SKM-1 treated with dmso at 0.1 percent for 144 hours (cell line): Measurements from ENCODE around the gene RBBP8NL.
A peak's percentile ranks its signal among the peaks of the same experiment; 100 is the strongest.

Source experiments
- DNase-seq: peaks from one replicate; lab custom pipeline; 2025; ENCODE audit not compliant: unreplicated experiment; lab: John Stamatoyannopoulos, UW

Gene RBBP8NL

GRCh38 chr20:62462976-62463592 lies 35.7 kb upstream of the RBBP8NL start:
- DNase-seq, result no peak

- no peak for DNase-seq
Measured at GRCh38 chr20:62461834-62462233, 34.5 kb upstream of the RBBP8NL start.

- no peak for DNase-seq
Measured at GRCh38 chr20:62461157-62461556, 33.8 kb upstream of the RBBP8NL start.

- no peak for DNase-seq
Measured at GRCh38 chr20:62460678-62461077, 33.3 kb upstream of the RBBP8NL start.

- no peak for DNase-seq
Measured at GRCh38 chr20:62459488-62459887, 32.1 kb upstream of the RBBP8NL start.

- no peak for DNase-seq
Measured at GRCh38 chr20:62458275-62459251, 31.2 kb upstream of the RBBP8NL start.

GRCh38 chr20:62457831-62458230 lies 30.5 kb upstream of the RBBP8NL start:
- no peak for DNase-seq

- no peak for DNase-seq
Measured at GRCh38 chr20:62457098-62457497, 29.8 kb upstream of the RBBP8NL start.

GRCh38 chr20:62455929-62456328 lies 28.6 kb upstream of the RBBP8NL start:
- no peak for DNase-seq

- no peak for DNase-seq
Measured at GRCh38 chr20:62454904-62455636, 27.7 kb upstream of the RBBP8NL start.

GRCh38 chr20:62453186-62453808 lies 26.0 kb upstream of the RBBP8NL start:
- DNase-seq, result no peak

- no peak for DNase-seq
Measured at GRCh38 chr20:62452475-62453095, 25.2 kb upstream of the RBBP8NL start.

GRCh38 chr20:62451970-62452369 lies 24.6 kb upstream of the RBBP8NL start:
- no peak for DNase-seq

- no peak for DNase-seq
Measured at GRCh38 chr20:62451156-62451767, 23.9 kb upstream of the RBBP8NL start.

GRCh38 chr20:62449951-62450691 lies 22.8 kb upstream of the RBBP8NL start:
- no peak for DNase-seq

- no peak for DNase-seq
Measured at GRCh38 chr20:62448788-62449187, 21.4 kb upstream of the RBBP8NL start.

- DNase-seq, result peak; percentile 8
Measured at GRCh38 chr20:62448038-62448437, 20.7 kb upstream of the RBBP8NL start.

GRCh38 chr20:62446888-62447869 lies 19.8 kb upstream of the RBBP8NL start:
- no peak for DNase-seq
